Upper lobe of right lung (tissue), 1 donor: ENCODE data around the gene TLDC2. TPM values are rescaled to one million over a fixed set of nuclear protein-coding genes. Genes with fewer than 3 reads are reported as not detected.
"Not testable (repeated sequence)": the region's sequence is repeated elsewhere in the genome, so short reads cannot be mapped to it uniquely, and the experiment has no call there.

ENCODE experiments used
- ATAC-seq: fragments of 200-7000 bp; cut with Tn5 transposase; one replicate; pipeline ENCODE4 v1.9.1; 2020; ENCODE audit warnings: mild to moderate bottlenecking, moderate library complexity
- DNase-seq: peaks from one replicate; pipeline ENCODE4 v3.0.0-alpha.2; 2020
- H3K27ac ChIP-seq: fragments of 200-600 bp; one replicate; pipeline ENCODE4 v1.8.0; 2022
- H3K27me3 ChIP-seq: fragments of 200-600 bp; one replicate; pipeline ENCODE4 v1.8.0; 2022; ENCODE audit warnings: mild to moderate bottlenecking
- H3K36me3 ChIP-seq: fragments of 200-600 bp; one replicate; pipeline ENCODE4 v1.8.0; 2022
- H3K4me1 ChIP-seq: fragments of 200-600 bp; one replicate; pipeline ENCODE4 v1.8.0; 2022
- H3K4me3 ChIP-seq: fragments of 200-600 bp; one replicate; pipeline ENCODE4 v1.8.0; 2022; ENCODE audit warnings: mild to moderate bottlenecking
- H3K9me3 ChIP-seq: fragments of 200-600 bp; one replicate; pipeline ENCODE4 v1.8.0; 2022
- intact Hi-C: fragments of 100-400 bp; cut with DNase I; formaldehyde crosslinking; loops from one replicate; pipeline ENCODE4 v1.11.0; 2022
- total RNA-seq: library from RNA; stranded (reverse); fragmentation: NEBNext Ultra II Directional; extraction: Animal tissue kit (Norgen Biotek cat#: 25700); gene quantifications from one replicate; pipeline ENCODE4 v1.2.1, GENCODE V29; 2021
- TF ChIP-seq, protein P1 (sequence below): fragments of 200-600 bp; IDR thresholded peaks from one replicate; pipeline ENCODE4 v1.8.0; 2022; ENCODE audit warnings: antibody characterized with exemption
- donor health status: DM: no; HTN: yes; CAD: no; lungs with severe emphysema.

The TLDC2 gene
- total RNA-seq, 1 donor from 2014 or later = 1.6 TPM

DNA sequence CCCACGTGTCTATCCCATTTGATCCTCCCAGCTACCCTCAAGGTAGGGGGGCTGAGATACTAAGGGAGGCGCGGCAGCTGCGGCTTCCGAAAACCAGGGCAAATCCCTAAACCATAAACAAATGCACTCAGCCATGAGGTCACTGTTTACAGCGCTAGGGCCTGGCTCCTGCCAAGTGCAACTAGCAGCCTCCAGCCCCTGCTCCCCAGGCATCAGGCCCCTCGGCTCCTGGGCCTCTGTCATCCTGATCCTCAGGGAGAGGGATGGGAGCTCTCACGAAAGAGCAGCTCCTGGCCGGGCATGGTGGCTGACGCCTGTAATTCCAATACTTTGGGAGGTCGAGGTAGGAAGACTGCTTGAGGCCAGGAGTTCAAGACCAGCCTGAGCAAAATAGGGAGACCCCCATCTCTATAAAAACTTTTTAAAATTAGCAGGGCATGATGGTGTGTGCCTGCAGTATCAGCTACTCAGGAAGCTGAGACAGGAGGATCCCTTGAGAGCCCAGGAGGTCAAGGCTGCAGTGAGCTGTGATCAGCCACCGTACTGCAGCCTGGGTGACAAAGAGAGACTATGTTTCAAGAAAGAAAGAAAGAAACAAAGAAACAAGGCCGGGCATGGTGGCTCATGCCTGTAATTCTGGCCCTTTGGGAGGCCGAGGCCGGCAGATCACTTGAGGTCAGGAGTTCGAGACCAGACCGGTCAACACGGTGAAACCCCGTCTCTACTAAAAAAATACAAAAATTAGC is 42.5 kb upstream of the TLDC2 start:
- TF ChIP-seq, protein P1, sequence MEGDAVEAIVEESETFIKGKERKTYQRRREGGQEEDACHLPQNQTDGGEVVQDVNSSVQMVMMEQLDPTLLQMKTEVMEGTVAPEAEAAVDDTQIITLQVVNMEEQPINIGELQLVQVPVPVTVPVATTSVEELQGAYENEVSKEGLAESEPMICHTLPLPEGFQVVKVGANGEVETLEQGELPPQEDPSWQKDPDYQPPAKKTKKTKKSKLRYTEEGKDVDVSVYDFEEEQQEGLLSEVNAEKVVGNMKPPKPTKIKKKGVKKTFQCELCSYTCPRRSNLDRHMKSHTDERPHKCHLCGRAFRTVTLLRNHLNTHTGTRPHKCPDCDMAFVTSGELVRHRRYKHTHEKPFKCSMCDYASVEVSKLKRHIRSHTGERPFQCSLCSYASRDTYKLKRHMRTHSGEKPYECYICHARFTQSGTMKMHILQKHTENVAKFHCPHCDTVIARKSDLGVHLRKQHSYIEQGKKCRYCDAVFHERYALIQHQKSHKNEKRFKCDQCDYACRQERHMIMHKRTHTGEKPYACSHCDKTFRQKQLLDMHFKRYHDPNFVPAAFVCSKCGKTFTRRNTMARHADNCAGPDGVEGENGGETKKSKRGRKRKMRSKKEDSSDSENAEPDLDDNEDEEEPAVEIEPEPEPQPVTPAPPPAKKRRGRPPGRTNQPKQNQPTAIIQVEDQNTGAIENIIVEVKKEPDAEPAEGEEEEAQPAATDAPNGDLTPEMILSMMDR = no peak
- Histone ChIP-seq H3K36me3 (peaks cover 8% of the 10 kb centered on the region), H3K4me3 (no peak overlapping the region), H3K9me3 (no peaks in the 10 kb centered on the region), H3K4me1 (peaks cover 60% of the 10 kb centered on the region), H3K27me3 (no peaks in the 10 kb centered on the region), H3K27ac (peak overlapping the region; percentile 81)
- intact Hi-C loops = no loop called here
- ATAC-seq (no peak), DNase-seq (no peak)

DNA sequence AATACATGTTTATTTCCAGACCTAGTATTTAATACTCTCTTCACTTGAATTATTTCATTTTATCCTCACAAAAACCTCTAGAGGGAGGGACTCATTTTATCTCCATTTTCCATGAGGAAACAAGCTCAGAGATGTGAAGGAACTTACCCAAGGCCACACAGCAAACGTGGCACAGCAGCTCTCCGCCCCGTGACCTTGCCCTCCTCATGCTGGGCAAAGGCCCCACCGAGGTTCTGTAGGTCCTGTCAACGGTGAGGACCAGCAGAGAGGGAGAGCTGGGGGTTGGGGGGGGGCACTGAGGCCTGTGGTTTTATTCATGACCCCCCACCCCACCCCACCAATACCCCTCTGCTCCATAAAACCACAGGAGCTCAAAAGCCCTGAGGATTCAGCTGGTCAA is 40.9 kb upstream of the TLDC2 start:
- H3K4me3 ChIP-seq = peak overlapping the region; percentile 12
- intact Hi-C loops = no loop called here
- H3K9me3 ChIP-seq = no peaks in the 10 kb centered on the region
- no peaks in the 10 kb centered on the region for H3K27me3 ChIP-seq
- TF ChIP-seq, protein P1 = no peak
- H3K4me1 ChIP-seq = peaks cover 58% of the 10 kb centered on the region
- ATAC-seq (no peak), DNase-seq (no peak)
- H3K27ac ChIP-seq = peak overlapping the region; percentile 38
- peaks cover 13% of the 10 kb centered on the region for H3K36me3 ChIP-seq

DNA sequence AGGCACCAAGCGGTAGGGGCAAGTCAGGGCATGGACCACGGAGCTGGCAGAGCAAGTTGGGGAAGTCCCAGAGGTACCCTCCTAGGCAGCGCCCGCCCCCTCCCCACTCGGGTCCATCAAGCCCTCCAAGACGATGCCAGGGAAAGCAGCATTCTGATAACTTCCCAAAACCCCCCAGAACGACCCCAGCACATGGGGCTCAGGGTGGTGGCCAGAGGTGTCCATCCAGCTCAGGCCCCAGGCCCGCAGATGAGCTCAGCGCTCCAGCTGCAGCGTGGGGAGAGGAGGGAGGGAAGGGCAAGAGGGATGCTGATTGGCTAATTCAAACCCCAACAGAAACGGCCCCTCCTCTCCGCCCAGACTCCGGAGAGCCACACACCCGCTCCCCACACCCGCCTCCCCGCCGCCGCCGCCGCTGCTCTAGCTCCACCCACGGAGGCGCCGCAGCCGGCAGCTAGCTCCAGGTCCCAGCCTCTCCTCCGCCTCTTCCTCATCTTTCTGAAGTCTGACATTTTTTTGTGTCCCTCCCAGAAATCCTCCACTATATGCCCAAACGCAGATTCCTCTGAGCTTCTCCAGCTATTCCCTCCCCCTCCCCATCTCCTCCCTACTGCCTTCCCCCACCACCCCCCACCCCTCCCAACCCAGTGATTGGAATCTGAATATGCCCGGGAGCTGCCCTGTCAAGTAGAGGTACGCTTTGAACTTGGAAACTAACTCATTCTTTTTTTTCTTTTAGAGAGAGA is 40.3 kb upstream of the TLDC2 start:
- Histone ChIP-seq H3K36me3 (peaks cover 13% of the 10 kb centered on the region), H3K4me1 (peaks cover 52% of the 10 kb centered on the region), H3K4me3 (peak overlapping the region; percentile 12), H3K9me3 (no peaks in the 10 kb centered on the region), H3K27ac (peak overlapping the region; percentile 38), H3K27me3 (no peaks in the 10 kb centered on the region)
- ATAC-seq (peak; percentile 98), DNase-seq (peak; percentile 95)
- TF ChIP-seq, protein P1 = no peak
- intact Hi-C loops = no loop called here

- intact Hi-C loops = no loop called here
- Histone ChIP-seq H3K27me3 (no peaks in the 10 kb centered on the region), H3K9me3 (no peaks in the 10 kb centered on the region), H3K4me3 (no peak overlapping the region), H3K36me3 (peaks cover 13% of the 10 kb centered on the region), H3K27ac (peak overlapping the region; percentile 47), H3K4me1 (peaks cover 41% of the 10 kb centered on the region)
- TF ChIP-seq, protein P1 = peak; percentile 36
- ATAC-seq (peak; percentile 51), DNase-seq (peak; percentile 79)
Measured at GRCh38 chr20:36836591-36837269, 39.2 kb upstream of the TLDC2 start.

GRCh38 chr20:36838376-36838775 is 37.6 kb upstream of the TLDC2 start:
- H3K27ac ChIP-seq, H3K4me3 ChIP-seq, intact Hi-C loops, DNase-seq, ATAC-seq, H3K9me3 ChIP-seq, H3K27me3 ChIP-seq: not testable (repeated sequence)
- peaks cover 37% of the 10 kb centered on the region for H3K4me1 ChIP-seq
- H3K36me3 ChIP-seq = peaks cover 13% of the 10 kb centered on the region

DNA sequence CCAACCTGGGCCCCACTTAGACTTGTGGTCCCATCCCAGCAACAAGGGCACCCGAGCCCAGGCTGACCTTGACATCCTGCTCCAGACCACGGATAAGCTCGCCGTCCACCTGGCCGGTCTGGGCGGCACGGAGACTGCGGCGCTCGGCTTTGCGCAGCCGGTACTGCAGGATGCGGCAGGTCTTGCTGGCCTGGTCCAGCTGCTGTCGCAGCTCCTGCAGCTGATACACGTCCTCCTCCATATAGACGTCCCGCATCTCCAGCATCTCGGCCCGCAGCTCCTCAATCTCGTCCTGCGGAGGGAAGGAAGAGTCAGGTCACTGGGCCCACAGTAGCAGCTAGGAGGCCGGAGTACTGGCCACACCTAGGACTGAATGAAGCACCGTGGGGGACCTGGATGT is 36.8 kb upstream of the TLDC2 start:
- ATAC-seq (no peak), DNase-seq (no peak)
- no peak overlapping the region for H3K27ac ChIP-seq
- no peaks in the 10 kb centered on the region for H3K27me3 ChIP-seq
- TF ChIP-seq, protein P1 = no peak
- no peaks in the 10 kb centered on the region for H3K9me3 ChIP-seq
- peaks cover 13% of the 10 kb centered on the region for H3K36me3 ChIP-seq
- intact Hi-C loops = no loop called here
- no peak overlapping the region for H3K4me3 ChIP-seq
- H3K4me1 ChIP-seq = peaks cover 40% of the 10 kb centered on the region

GRCh38 chr20:36841030-36841429 is 34.9 kb upstream of the TLDC2 start:
- Histone ChIP-seq H3K4me1 (peaks cover 38% of the 10 kb centered on the region), H3K36me3 (peaks cover 13% of the 10 kb centered on the region), H3K27ac (peak overlapping the region; percentile 75)
- H3K4me3 ChIP-seq, H3K27me3 ChIP-seq, H3K9me3 ChIP-seq, DNase-seq, intact Hi-C loops, ATAC-seq: not testable (repeated sequence)
